ENCODE results near the gene ZNF2.
"Not testable (repeated sequence)": the region's sequence is repeated elsewhere in the genome, so short reads cannot be mapped to it uniquely, and the experiment has no call there.

ZNF2 gene

DNA sequence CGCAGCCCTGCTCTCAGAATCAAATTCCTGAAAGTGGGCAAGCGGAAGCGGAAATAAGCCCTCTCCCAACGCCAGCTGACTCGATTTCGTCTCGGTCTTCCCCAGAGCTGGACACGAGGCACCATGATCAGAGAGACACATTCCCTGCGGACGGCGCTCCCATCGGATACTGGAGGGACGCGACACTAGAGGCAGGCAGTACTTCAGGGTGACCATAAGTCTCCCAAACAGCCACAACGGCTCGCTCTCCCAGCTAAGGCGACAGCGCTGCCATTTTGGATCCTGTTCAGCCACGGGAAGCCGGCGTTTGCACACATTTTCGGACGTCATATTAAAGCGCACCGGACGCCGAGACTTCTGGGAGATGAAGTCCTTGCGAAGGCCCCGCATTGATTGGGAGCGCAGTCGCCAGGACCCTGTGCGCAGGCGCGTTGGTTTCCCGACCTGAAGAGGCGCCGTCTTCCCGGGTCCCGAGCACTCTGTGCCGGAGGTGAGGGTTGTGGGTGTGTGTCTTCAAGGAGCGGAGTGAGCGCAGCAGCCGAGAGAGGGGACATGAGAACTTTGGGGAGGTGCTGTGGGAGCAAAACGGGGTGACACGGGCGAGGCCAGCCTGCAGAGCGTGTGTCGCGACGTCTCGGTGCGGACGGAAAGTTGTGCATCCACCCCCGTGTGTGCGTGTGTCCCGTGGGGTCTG, at the start of gene ZNF2:
TSS of gene ZNF2 (plus strand) at position 439 of the 694 bp plus-strand sequence. CDS start 10,418 bp downstream, outside the sequence.
- peak; percentile 100 for DNase-seq (ENCODE audit: low spot score)

DNA sequence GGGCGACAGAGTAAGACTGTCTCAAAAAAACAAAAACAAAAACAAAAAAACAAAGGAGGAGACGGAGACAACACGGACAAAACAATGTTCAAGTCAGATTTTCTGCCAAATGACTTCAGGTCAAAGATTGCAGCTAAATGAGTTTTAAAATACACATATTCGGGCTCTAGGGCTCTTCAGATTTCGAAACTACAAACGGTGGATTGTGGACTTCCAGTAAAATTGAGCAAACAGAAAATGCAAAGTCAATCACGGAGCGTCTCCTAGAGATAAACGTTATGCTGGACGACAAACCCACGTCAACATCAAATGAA, 44.6 kb upstream of the ZNF2 start:
- no peak for DNase-seq (ENCODE audit: low spot score)

DNA sequence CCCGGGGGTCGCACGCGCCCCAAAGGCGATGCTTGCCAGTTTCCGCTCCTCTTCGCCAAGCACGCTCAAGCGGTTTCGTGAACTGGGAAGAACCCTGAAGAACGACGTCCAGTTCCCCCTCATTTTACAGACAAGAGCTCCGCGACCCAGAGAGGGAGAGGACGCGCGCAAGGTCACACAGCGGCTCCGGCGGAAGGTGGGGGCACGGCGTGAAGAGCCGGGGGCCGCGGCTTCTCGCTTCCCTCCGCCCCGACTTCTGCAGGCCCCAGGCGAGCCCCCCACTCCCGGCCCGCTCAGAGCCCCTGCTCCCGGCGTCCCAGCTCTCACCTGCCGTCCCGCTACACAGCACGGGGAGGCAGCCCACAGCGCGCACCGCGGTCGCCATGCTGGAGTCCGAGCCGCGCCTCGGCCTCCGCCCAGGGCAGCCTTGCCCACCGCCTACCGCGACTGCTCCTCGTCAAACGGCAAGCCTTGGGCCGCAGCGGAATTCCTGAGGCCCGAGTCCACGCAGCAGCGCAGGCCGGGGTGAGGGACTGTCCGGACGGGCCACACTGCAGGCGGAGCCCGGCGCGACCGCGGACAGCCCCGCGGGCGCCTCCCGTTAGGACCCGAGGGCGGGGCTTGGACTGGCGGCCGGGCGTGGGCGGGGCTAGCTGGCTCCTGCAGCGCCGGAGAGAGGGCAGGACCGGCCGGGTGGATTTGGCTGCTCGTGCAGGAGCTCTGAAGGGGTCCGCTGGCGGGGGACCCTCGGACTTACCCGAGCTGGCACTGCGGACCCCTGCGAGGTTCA, 44.0 kb upstream of the ZNF2 start, which contains the start of gene MRPS5:
TSS of gene MRPS5 (minus strand) at position 402 of the 790 bp plus-strand sequence. CDS start at position 385, 17 bp downstream.
- DNase-seq (ENCODE audit: low spot score) = peak; percentile 70

DNA sequence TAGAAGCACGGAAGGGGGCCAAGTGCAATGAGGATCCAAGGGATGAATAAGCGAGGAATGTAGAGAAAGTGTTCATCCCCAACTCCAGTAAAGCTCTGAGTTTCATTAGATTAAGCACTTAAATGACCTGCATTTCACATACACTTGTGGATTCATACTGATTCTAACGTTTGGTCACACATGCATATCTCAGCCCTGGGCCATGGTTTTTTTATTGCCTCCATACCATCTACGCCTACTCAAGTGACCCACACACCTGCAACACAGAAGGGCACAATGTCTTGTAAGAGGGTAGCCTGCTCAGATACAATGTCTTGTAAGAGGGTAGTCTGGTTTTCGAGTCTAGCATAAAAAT, 43.4 kb upstream of the ZNF2 start:
- no peak for DNase-seq (ENCODE audit: low spot score)

DNA sequence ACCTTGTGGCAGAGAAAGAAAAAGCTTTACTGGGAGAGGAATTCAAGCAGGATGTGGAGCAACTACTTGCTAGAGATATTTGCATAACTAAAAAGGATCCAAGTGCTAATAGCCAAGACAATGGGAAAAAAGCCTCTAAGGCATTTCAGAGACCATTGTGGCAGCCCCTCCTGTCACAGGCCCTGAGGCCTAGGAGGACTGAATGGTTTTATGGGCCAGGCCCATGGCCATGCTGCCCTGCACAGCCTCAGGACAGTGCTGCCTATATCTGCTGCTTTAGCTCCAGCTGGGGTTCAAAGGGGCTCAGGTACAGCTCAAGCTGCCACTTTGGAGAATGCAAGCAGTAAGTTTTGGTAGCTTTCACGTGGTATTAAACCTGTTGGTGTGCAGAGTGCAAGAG, 26.9 kb upstream of the ZNF2 start:
- DNase-seq (ENCODE audit: low spot score) = no peak

DNA sequence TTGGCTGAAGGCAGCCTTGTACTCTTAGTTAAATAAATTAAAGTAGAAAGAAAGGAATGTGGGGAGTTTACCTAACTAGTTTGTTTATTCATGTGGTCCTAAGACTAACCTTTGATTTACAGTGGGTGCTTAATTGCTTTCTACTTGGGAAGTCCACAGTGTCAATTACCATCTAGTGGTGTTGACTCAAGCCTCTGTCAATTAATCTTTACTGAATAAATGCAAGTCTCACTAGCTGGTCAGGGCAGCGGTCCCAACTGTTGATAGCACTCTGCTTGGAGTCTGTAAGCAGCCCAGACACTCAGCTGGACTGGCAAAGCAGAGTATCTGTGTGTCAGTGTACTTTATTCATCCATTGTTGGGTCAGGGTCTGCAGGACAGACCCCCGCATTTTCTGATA, 21.8 kb upstream of the ZNF2 start:
- no peak for DNase-seq (ENCODE audit: low spot score)

DNA sequence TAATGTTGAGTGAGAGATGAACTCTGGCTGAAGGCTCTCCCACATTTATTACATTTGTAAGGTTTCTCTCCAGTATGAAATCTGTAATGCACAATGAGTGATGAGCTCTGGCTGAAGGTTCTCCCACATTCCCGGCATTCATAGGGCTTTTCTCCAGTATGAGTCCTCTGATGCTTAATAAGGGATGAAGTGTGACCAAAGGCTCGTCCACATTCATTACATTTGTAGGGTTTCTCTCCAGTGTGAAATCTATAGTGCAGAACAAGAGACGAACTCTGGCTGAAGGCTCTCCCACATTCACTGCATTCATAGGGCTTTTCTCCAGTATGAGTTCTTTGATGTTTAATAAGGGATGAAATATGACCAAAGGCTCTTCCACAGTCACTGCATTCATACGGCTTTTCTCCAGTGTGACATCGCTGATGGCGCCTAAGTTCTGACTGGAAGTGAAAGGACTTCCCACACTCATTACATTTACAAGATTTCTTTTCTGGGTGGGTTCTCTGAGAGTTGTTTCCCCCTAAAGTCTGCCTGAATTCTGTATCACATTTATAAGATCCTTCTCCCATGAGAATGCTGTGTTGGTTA, 16.1 kb upstream of the ZNF2 start:
- DNase-seq (ENCODE audit: low spot score) = no peak

DNA sequence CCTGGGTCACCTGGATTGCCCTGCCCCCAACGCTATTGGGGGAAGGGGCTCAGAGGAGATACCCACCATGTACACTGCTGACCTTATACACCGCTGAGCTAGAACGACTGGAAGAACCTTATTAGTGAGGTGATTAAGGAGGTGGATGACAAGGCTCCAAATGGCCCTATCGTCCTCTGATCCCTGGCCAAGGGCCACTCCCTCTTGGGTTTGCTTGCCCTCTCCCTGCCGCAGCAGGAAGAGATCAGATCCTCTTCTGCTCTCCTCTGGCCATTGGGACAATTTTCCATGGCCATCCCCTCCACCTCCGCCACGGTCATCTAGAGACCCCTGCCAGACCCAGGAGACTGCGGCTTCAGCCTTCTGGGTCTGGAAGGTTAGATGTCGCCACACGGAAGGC, 7.2 kb upstream of the ZNF2 start:
- DNase-seq (ENCODE audit: low spot score) = no peak

DNA sequence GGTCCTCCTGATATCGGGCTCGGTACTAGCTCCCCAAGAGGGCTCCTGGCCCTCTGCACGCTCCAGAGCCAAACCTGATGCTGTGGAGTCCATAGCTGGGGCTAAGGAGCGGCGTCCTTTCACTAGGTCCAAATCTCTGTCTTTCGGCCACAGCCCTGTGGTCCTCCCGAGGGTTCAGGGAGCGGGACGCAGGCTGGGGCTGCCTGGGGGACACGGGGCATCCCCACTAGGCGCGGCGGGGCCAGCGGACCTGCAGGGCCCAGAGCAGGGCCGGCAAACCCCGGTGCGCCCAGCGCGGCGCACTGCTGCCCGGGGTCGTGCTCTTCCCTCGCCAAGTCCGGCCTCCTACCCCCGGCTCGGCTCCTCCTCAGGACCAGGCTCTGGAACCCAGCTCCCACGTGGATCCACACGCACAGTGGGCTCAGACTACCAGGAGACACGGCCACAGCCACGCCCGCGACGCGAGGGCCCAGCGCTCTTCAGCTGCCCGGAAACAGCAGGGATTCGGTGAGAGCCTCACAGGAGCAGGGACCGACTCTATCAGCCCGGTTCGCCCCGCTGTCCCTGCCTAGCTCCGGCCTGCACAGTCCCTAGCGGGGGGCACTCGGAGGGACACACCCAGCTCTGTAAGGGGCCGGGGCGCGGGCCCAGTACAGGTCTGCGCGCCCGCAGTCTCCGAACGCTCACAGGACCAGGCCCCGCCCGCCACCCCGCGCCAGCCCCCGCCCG, 6.6 kb upstream of the ZNF2 start:
- no peak for DNase-seq (ENCODE audit: low spot score)

DNA sequence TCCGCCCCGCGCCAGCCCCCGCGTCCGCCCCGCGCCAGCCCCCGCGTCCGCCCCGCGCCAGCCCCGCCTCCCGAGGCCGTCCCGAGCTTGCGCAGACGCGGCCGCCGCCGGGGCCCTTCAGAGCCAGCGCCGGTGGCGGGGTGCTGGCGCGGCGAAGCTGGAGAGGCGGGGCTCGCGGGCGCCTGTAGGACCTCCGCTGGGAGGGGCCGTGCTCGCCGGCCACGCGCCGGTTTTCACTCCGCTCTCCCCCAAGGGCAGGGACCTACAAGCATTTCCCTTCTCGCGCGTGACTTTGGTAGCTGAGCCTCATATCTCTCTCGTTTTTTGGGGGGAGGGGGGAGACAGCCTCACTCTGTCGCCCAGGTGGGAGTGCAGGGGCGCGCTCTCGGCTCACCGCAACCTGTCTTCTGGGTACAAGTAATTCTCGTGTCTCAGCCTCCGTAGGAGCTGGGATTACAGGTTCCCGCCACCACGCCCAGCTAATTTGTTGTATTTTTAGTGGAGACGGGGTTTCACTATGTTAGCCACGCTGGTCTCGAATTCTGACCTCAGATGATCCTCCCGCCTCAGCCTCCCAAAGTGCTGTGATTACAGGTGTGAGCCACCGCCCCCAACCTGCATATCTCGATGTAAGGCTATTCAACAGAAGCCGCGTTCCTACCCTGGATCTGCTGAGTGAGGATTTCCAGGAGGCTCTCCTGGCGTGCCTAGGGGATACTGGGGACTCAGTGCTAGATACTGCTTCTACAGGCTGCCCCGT, 5.7 kb upstream of the ZNF2 start, which contains the start of gene ZNF514:
TSS of gene ZNF514 (minus strand) at position 159 of the 760 bp plus-strand sequence. CDS start 6,595 bp downstream, outside the sequence.
- DNase-seq (ENCODE audit: low spot score) = no peak

DNA sequence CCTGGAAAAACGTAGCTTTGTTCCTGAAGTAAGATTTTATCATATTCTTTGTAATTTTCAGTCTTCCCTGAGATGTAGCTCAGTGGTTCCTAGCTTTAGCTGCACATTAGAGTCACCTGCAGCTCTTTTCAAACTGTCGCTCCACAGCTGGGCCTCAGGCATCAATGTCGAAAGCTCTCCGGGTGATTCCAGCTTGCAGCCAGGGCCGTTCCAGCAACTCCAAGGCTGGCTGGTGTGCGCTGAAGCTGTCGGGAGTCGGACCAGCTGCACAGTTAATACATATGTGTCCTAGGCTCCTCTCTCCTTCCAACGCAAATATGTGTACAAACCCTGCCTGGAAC, 609 bp upstream of the ZNF2 start:
- DNase-seq (ENCODE audit: low spot score) = no peak

DNA sequence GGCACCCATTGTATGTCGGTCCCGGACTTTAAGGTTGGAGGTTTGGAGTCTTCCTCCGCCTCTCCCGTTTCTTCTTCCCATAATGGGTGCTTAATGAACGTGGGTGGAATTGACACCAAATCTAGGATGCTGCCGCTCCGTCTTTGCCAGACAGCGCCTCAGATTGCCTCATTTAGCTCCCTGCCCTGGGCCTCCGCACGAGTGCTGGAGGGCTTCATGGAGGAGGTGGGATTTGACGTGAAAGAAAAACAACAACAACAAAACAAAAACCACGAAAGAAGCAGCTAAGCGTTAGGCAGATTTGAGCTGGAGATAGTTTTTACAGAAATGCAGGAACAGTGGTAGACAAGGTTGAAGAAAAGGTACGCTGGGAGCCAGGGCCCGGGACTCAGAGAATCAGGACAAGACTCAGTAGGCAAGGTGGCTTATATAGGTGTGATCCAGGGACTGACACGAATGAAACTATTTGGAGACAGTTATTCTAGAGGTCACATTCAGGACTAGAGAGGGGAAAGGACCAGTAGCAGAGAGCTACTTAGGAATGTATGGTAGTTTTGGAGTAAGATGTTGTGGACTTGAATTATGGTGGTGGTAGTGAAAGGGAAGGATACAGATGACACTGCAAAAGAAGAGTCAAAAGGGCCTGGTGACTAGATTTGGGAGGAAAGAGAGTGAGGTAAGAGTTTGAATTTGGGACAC, 605 bp downstream of the ZNF2 start:
- peak; percentile 6 for DNase-seq (ENCODE audit: low spot score)

DNA sequence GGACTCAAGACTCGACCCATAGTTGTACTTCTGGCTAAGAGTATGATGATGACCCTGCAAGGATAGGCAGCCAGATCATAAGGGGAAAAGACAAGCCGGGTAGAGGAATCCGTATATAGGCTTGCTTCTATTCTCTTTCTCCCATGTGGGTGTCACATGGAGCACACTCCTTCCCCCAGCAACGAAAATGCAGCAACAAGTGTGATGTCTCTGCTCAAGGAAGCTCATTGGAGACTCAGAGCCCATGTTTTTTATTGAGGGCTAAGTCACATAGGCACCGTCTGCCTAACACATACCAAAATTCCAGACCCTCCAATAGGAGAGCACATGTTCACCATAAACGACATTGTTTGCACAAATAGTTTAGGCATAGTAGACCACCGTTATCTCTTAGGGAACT, 6.3 kb downstream of the ZNF2 start:
- DNase-seq (ENCODE audit: low spot score) = no peak

DNA sequence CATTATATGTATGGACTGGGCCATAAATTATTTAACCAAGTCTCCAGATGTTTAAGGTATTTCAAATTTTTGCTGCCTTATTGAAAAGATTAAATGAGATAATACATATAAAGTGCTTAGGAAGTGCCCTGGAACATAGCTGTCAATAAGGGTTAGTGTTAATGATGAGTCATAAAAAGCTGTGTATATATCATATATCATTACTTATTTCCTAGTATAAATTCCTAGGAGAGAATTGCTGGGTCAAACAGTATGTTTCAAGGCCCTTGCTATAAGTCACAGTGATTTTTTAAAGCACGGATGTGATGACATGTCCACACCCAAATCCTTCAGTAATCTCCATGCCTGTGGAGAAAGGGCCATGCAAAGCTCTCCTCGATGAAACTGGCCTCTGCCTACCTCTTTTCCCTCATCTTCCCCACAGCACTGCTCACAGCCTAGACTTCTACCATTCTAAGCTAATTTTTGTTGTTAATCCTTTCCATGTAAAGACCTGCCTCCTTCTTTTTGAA, 8.5 kb downstream of the ZNF2 start:
- no peak for DNase-seq (ENCODE audit: low spot score)

DNA sequence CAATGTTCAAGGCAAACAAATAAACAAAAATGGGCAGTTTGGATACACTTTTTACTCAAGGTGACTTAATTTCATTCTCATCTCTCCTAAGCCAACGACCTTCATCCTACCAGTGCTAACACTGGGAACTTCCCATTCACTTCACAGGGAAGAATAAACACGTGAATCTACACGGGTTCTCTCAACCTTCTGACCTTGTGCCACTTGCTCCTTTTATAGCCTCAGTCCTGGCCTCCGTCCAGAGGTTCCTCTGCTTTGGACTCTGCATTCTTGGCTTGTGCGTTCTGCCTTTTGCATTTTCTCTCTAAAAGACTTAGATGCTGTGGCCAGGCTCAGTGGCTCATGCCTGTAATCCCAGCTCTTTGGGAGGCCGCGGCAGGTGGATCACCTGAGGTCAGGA, 13.8 kb downstream of the ZNF2 start:
- DNase-seq (ENCODE audit: low spot score) = no peak

DNA sequence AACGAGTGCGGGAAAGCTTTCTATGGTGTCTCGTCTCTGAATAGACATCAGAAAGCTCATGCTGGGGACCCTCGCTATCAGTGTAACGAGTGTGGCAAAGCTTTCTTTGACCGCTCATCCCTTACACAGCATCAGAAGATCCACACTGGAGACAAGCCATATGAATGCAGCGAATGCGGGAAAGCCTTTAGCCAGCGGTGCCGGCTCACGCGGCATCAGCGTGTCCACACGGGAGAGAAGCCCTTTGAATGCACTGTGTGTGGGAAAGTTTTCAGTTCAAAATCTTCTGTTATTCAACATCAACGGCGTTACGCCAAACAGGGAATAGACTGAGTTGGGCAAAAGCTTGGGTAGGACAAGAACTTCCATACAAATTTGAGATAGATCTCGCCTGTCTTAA, 16.2 kb downstream of the ZNF2 start:
- no peak for DNase-seq (ENCODE audit: low spot score)

DNA sequence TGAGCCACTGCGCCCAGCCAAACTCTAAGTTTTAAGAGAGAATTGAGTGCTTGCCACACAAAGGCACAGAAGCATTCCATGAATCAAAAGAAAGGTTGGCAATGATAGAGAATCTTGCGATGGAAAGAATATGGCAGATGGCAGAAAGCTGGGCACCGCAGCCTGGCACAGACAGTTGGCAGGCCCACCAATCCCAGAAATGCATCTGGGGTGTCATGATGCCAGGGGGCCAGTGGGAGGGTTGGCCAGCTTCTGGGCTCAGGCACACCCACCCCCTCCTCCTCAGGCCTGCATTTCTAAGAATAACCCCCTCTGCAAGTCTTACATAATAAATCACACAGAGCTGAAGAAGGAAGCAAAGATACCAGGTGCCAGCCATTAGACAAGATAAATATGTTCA, 19.6 kb downstream of the ZNF2 start:
- DNase-seq (ENCODE audit: low spot score) = no peak

DNA sequence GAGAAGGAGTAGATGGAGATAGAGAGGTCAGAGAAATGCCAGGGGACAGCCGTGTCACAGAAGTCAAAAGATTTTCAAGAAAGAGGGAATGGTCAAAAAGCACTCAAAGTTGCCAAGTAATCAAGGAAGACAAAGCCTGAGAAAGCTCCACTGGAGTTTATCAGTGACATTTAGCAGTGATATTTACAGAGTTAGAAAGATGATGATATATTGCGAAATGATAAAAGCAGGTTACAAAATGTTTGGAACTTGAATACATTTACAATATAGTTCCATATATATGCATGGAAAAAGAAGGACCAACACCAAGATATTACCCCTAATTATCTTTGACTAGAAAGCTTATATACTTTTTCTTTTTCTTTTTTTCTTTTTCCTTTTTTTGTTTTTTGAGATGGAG, 20.4 kb downstream of the ZNF2 start:
- DNase-seq (ENCODE audit: low spot score) = no peak

DNA sequence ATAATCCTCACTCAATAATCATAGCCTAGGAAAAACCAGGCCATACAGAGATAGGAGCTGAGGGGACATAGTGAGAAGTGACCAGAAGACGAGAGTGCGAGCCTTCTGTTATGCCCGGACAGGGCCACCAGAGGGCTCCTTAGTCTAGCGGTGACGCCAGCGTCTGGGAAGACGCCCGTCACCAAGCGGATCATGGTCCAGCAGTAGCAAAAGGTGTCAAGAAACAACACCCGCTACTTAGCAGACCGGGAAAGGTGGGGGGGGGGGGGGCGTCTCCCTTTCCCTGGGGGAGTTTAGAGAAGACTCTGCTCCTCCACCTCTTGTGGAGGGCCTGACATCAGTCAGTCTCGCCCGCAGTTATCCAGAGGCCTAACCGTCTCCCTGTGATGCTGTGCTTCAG, 27.3 kb downstream of the ZNF2 start:
- not testable (repeated sequence) for DNase-seq (ENCODE audit: low spot score)

DNA sequence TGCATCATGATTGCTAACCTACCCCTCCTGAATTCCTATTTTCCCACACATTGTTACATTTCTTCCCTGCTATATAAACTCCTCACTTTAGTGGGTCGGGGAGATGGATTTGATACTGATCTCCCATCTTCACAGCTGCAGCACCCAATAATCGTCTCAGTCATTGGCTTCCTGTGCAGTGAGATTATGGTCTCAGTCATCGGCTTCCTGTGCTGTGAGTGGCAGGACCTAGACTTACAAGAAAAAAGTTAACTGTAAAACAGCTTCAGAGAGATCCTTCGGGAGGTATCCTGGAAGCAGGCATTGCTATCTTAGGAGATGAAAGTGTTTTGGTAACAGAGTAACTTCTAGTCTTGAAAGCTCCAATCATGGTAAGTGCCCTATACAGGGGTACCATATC, 38.3 kb downstream of the ZNF2 start:
- DNase-seq (ENCODE audit: low spot score) = no peak

DNA sequence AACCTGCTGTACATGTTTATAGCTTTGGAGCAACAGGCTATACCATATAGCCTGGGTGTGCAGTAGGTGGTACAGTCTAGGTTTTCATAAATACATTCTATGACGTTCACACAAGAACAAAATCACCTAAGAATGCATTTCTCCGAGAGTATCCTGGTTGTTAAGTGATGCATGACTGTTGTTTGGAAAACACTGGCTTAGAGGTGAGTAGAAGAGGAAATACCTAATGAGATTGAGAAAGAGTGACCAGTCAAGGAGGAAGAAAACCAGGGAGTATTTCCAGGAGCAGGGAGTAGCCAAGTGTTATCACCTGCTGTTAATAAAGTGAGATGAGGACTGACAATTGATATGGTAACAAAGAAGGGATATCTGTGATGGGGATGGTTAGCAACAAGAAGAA, 38.8 kb downstream of the ZNF2 start:
- no peak for DNase-seq (ENCODE audit: low spot score)
